Activated CD4-positive, alpha-beta T cell treated with anti-CD3 and anti-CD28 coated beads, Interleukin-2, amount 50 U/mL, for 16 hours (primary cell): ENCODE measurements around the gene PARP12.
"Not testable (repeated sequence)": the region's sequence is repeated elsewhere in the genome, so short reads cannot be mapped to it uniquely, and the experiment has no call there.

ENCODE experiments used
- DNase-seq: peaks from one replicate; pipeline ENCODE4 v3.0.0-alpha.2; 2020

PARP12 gene

GRCh38 chr7:140062528-140063299 is at the start of gene PARP12:
Gene PARP12 (minus strand): TSS chr7:140062951. CDS start chr7:140062847, 104 bp downstream.
- DNase-seq, result peak; percentile 92

DNA sequence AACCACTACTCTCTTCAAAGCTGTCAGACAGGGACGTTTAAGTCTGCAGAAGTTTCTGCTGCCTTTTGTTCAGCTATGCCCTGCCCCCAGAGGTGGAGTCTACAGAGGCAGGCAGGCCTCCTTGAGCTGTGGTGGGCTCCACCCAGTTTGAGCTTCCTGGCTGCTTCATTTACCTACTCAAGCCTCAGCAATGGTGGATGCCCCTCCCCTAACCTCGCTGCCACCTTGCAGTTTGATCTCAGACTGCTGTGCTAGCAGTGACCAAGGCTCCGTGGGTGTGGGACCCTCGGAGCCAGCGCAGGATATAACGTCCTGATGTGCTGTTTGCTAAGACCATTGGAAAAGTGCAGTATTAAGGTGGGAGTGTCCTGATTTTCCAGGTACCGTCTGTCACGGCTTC is 46.0 kb upstream of the PARP12 start:
- DNase-seq, result not testable (repeated sequence)

GRCh38 chr7:140096459-140096858 is 33.7 kb upstream of the PARP12 start:
- no peak for DNase-seq

DNA sequence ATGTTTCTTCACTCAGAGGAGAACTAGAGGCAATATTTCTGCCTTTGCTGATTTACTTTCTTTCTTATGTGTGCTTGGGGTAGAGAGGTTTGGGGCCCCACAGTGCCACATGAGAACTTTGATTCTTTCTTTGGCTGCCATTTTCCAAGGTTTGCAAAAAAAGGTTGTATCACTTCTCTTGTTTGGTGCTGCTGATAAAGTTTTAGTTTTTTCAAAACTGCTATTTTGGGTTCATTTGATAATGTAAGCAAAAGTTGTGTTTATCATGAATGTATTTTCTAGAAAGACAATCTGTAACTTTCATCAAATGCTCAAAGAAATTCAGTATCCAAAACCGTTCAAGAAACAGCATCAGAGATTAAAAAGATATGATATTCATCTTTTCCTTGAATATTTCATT is 30.6 kb upstream of the PARP12 start:
- no peak for DNase-seq

- no peak for DNase-seq
These were observed 22.7 kb upstream of the PARP12 start for GRCh38 chr7:140085447-140085846.

DNA sequence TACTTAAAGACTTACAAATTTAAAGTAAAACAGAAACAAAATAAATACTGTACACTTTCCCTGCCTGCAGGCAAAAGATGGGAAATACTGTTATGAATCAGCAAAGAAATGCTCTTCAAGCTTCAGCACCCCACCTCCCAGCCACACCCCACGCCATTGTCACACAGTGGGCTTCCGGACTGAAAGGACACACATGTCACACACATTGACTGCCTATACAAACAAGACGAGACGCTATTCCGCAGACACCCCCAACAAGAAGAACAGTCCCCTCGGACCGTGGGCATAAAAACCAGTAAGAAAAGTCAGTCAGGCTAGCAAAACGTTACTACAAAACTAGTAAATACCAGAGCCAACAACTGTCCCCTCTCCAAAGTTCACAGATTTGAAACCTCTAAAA is 22.2 kb upstream of the PARP12 start:
- peak; percentile 63 for DNase-seq

- DNase-seq, result no peak
These were observed 21.4 kb upstream of the PARP12 start for GRCh38 chr7:140084142-140084655.

DNA sequence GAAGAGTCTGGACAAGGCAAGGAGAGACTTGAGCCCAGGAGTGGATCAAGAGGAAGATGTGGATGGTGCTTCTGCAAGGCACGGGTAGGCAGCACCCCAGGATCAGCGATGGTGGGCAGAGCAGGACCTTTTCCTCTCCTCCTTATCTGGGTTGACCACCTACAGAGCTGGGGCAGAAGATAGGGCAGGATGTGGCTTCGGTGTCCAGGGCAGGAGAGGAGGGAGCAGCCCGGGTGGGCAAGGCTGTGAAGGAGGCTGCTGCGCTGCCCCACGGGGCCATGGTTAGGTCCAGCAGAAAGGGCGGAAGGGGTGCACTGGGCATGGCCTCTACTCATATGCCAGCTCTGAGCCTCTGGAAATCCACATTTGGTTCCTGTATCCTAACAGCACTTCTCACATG is 20.0 kb upstream of the PARP12 start:
- DNase-seq, result no peak

GRCh38 chr7:140081774-140082425 is 19.1 kb upstream of the PARP12 start:
- no peak for DNase-seq

GRCh38 chr7:140080919-140081318 is 18.2 kb upstream of the PARP12 start:
- DNase-seq, result no peak

DNA sequence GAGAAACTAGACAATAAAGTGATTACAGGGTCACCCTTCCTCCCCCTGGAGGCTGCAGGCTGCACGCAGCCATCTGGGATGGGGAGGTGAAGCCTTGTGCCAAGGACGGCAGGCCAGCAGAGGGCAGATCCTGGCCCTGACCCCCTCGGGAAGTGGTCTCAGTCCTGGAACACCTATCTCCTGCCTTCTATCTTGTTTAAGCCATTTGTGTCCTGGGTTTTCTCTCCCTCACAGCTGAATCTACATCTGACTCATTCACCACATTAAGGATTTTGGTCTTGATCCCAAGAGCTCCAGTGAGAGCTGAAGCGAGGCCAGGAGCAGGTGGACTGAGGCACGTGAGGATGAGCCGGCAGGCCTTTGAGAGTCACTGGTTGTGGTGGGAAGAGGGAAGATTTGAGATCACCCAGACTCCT is 16.4 kb upstream of the PARP12 start:
- no peak for DNase-seq

GRCh38 chr7:140078392-140078791 is 15.6 kb upstream of the PARP12 start:
- DNase-seq, result no peak

DNA sequence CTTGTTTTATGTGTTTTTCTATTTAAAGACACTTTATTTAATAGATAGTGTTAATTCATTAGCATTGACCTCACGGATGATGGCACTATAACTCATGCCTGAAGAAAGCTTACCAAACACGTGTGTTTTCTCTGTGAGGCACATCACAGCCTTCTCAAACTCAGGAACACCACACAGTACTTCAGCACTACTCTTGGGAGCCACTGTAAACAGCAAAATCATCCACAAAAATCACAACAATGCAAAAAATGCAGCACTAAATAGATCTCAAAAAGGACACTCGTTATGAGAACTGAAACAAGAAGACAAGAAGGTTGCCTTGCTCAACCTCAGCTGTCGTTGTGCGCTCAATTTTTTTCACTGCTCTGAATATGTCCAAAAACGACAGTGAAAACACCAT is 12.0 kb upstream of the PARP12 start:
- no peak for DNase-seq

GRCh38 chr7:140070546-140070945 is 7.8 kb upstream of the PARP12 start:
- no peak for DNase-seq

DNA sequence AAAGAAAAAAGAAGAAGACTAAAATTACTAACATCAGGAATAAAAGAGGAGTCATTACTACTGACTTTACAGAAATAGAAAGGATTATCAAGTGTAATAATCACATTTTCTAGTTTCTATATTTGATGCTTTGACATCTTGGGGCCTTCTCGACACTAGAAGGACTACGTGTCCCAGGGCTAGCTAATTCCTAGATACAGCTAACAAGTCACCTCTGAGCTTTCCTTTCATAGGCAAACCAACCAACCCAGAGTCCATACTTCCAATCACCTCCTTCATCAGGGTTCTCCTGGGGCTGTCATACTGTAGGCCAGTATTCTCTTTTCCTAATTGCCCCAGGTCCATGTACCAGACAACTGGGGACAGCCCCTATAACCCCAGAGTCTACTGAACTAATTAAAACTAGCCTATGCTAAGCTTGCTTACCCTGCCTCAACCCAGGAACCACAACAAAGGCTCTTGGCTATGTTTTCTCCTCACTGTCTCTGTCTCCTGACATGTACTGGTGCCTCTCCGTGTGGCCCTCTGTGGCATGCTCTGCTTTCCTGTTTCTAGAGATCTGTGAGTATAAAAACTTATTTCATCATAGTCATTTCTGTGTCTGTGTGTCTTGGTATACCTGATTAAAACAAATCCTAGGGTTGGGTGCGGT is 6.7 kb upstream of the PARP12 start:
- no peak for DNase-seq

DNA sequence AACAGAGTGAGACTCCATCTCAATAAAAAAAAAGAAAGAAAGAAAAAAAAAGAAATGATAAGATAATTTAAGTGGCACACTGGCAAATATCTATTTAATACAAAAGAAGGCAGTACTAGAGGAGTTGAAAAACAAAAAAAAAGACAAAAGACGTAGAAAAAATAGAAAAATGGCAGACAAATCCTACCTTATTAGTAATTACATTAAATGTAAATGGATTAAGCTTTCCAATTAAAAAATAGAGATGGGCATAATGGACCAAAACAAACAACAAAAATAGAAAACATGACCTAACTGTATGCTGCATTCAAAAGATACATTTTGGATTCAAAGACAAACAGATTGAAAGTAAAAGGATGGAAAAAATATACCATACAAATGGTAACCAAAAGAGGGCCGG is 5.3 kb upstream of the PARP12 start:
- DNase-seq, result no peak

DNA sequence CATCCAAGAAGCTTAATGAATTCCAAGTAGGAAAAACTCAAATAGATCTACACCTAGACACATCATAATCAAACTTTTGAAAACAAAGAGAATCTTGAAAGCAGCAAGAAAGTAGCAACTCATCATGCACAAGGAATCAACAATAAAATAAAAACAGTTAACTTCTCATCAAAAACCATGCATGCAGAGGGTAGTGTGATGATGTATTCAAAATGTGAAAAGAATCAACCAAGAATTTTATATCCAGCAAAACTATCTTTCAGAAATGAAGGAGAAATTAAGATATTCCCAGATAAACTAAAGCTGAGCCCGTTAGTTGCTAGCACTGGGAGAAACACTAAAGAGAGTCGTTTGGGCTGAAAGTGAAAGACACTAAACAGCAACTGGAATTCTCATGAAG is 4.3 kb upstream of the PARP12 start:
- no peak for DNase-seq

- no peak for DNase-seq
These were observed 628 bp downstream of the PARP12 start for GRCh38 chr7:140062118-140062527.

DNA sequence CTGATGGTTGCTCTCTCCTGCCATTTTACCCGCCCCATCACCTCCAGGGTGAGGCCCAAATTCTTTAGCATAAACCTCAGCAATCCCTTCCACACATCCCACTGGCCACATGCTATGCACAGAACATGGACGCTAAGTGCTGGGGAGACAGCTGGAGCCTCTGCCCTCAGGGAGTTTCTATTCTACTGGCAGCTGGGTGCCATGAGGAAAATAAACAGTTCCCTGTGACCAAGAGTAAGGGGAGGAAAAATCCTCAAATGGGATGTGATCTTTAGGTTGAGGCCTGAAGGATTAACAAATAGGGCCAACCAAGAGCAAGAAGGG is 1.2 kb downstream of the PARP12 start:
- DNase-seq, result no peak

- DNase-seq, result no peak
These were observed 1.8 kb downstream of the PARP12 start for GRCh38 chr7:140060788-140061606.

- DNase-seq, result peak; percentile 36
These were observed 2.5 kb downstream of the PARP12 start for GRCh38 chr7:140060243-140060630.

DNA sequence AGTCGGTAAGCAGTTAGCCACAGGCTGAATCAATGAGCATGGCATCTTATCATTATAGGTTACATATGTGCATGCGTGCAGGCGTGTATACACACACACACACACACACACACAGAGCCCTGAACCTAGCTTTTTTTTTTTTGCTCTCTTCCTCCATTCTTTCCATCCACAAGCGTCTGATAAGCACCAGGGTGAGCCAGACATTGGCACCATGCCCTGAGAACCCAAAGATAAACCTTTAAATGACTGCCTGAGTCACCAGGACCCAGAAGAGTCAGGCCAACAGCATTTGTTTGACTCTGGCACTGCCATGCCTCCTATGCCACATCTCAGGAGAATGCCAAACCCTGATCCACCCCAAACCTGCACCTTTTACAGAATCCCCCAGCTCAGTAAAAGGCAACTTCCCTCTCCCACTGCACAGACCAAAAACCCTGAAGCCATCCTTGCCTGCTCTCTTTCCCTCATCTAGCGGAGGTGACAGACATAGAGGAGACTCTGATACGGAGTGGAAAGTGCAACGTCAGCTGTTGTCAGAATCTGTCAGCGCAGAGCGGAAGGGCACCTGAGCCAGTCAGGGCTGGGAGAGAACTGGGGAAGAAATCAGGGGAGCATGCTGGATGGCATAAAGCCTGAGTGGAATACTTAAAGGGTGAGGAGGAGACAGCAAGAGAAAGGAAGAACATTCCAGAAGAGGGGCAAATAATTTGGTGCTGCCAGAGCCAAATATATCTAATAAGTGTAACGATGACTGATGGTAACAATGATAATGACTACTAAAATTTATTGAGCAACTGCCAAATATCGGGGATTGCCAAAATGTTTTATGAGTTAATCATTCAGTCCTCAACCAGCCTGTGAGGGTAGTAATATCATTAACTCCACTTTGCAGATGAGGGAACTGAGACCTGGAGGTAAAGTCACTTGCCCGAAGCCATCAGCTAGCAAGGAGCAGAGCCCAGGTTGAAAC is 3.2 kb downstream of the PARP12 start:
- DNase-seq, result no peak
